ENCODE results near the gene BORCS5. TPM values are rescaled to one million over a fixed set of nuclear protein-coding genes. Genes with fewer than 3 reads are reported as not detected.
A peak's percentile ranks its signal among the peaks of the same experiment; 100 is the strongest.

BORCS5 gene
- total RNA-seq, 2 donors from 2014 or later, result 15.2 to 26.1 TPM

DNA sequence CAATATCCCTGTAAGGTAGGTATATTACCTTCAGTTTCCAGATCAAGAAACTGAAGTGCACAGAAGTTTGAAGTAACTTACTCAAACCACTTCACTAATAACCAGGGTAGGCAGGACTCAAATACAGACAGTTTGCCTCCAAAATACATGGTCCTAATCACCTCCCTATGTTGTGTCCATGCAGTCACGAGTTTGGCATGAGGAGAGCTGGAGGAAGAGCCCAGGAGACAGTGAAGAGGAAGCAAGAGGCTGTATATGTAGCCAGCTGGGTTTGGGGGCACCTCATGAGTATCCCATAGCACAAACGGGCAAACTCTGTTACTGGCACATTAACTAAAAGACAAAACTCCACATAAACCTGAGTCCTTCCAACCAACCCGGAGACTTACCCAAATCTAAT is 126.6 kb downstream of the BORCS5 start:
- H3K36me3 ChIP-seq (ENCODE audit: control insufficient read depth, insufficient read depth, low read length), result peaks cover 58% of the 10 kb centered on the region
- no peak for TF ChIP-seq CTCF (conservative IDR thresholded peaks at IDR 0.05)
- Mint-ChIP-seq H3K27ac (no peak overlapping the region), H3K27me3 (ENCODE audit: insufficient read depth) (no peaks in the 10 kb centered on the region), H3K4me1 (peaks cover 2% of the 10 kb centered on the region), H3K36me3 (ENCODE audit: low read depth) (peaks cover 51% of the 10 kb centered on the region), H3K4me3 (no peak overlapping the region), H3K9me3 (no peaks in the 10 kb centered on the region)
- H3K27me3 ChIP-seq (ENCODE audit: control insufficient read depth, insufficient read depth, low read length, poor library complexity, severe bottlenecking), result no peaks in the 10 kb centered on the region
- H3K4me3 ChIP-seq (ENCODE audit: low read length), result no peak overlapping the region
- no peaks in the 10 kb centered on the region for H3K9me3 ChIP-seq (ENCODE audit: control insufficient read depth, low read length)
- no peak overlapping the region for H3K9ac ChIP-seq (ENCODE audit: extremely low read depth, low read length, poor library complexity, severe bottlenecking)
- 94 to 100% methylated on average over 1 to 3 of the region's 3 CpGs for WGBS, 2 experiments (ENCODE audit: insufficient coverage in 1 of 2, insufficient read length in 1 of 2)
- no peak for DNase-seq
- H3K4me1 ChIP-seq (ENCODE audit: control insufficient read depth, insufficient read depth, low read length), result no peaks in the 10 kb centered on the region
- H3K27ac ChIP-seq (ENCODE audit: low read depth, low read length), result no peak overlapping the region

DNA sequence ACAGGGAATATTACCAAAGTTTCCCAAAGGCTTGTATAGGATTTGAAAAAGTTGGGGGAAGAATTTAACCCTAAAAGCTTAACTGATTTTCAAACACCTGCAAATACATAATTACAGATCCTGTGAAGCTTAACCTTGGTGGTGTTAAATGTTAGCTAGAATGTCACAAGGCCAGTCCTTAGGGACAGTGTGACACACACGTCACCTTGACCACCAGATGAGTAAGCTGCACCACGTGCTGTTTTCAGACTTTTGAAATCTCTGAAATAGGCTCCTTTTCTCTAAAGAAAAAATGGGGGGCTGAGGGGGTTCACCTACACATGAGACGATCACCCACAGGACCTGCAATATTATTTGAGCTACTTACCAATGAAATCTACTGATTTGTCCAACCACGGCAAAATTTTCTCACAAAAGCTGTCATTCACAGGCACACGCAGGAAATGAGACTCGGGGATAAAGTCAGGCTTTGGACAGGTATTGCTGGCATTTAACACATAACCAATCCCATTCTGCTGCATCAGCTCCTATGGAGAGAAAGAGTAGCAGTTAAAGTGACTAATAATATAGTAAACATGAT is 129.9 kb downstream of the BORCS5 start:
- Histone ChIP-seq H3K27me3 (ENCODE audit: control insufficient read depth, insufficient read depth, low read length, poor library complexity, severe bottlenecking) (no peaks in the 10 kb centered on the region), H3K4me1 (ENCODE audit: control insufficient read depth, insufficient read depth, low read length) (no peaks in the 10 kb centered on the region), H3K9ac (ENCODE audit: extremely low read depth, low read length, poor library complexity, severe bottlenecking) (no peak overlapping the region), H3K4me3 (ENCODE audit: low read length) (no peak overlapping the region), H3K27ac (ENCODE audit: low read depth, low read length) (no peak overlapping the region), H3K36me3 (ENCODE audit: control insufficient read depth, insufficient read depth, low read length) (peaks cover 40% of the 10 kb centered on the region), H3K9me3 (ENCODE audit: control insufficient read depth, low read length) (no peaks in the 10 kb centered on the region)
- Mint-ChIP-seq H3K36me3 (ENCODE audit: low read depth) (peaks cover 41% of the 10 kb centered on the region), H3K9me3 (no peaks in the 10 kb centered on the region), H3K27me3 (ENCODE audit: insufficient read depth) (no peaks in the 10 kb centered on the region), H3K27ac (no peak overlapping the region), H3K4me3 (no peak overlapping the region), H3K4me1 (peaks cover 2% of the 10 kb centered on the region)
- no peak for TF ChIP-seq CTCF (conservative IDR thresholded peaks at IDR 0.05)
- no peak for DNase-seq
- WGBS, 2 experiments (ENCODE audit: insufficient coverage in 1 of 2, insufficient read length in 1 of 2), result 91 to 97% methylated on average over 5 to 6 of the region's 6 CpGs

DNA sequence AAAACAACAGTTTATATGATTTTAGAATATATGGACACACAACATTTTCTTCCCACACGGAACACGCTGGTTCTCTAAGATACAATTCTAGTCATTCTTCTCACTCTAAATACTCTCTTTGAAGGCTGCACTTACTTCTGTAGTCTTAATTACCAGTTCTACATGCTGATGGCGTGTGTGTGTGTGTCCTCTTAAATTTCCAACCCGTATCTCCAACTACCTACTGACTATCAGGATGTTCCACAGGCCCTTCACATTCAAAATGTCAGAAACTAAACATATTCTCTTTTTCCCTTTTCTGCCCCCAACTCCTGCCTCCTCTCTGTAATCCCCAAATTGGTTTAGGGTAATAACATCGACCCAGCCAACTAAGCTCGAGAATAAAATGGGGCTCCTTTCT is 130.6 kb downstream of the BORCS5 start:
- no peak overlapping the region for H3K4me3 Mint-ChIP-seq
- H3K27ac Mint-ChIP-seq, result peak overlapping the region; percentile 2
- no peaks in the 10 kb centered on the region for H3K9me3 Mint-ChIP-seq
- Histone ChIP-seq H3K4me1 (ENCODE audit: control insufficient read depth, insufficient read depth, low read length) (no peaks in the 10 kb centered on the region), H3K36me3 (ENCODE audit: control insufficient read depth, insufficient read depth, low read length) (peaks cover 33% of the 10 kb centered on the region), H3K4me3 (ENCODE audit: low read length) (no peak overlapping the region), H3K9me3 (ENCODE audit: control insufficient read depth, low read length) (no peaks in the 10 kb centered on the region), H3K27ac (ENCODE audit: low read depth, low read length) (no peak overlapping the region), H3K9ac (ENCODE audit: extremely low read depth, low read length, poor library complexity, severe bottlenecking) (no peak overlapping the region), H3K27me3 (ENCODE audit: control insufficient read depth, insufficient read depth, low read length, poor library complexity, severe bottlenecking) (no peaks in the 10 kb centered on the region)
- TF ChIP-seq CTCF (conservative IDR thresholded peaks at IDR 0.05), result no peak
- H3K4me1 Mint-ChIP-seq, result peaks cover 2% of the 10 kb centered on the region
- H3K36me3 Mint-ChIP-seq (ENCODE audit: low read depth), result peaks cover 38% of the 10 kb centered on the region
- 80 to 84% methylated on average over 4 to 6 of the region's 6 CpGs for WGBS, 2 experiments (ENCODE audit: insufficient coverage in 1 of 2, insufficient read length in 1 of 2)
- no peak for DNase-seq
- H3K27me3 Mint-ChIP-seq (ENCODE audit: insufficient read depth), result no peaks in the 10 kb centered on the region
